ENCODE results near the gene NPHS1. TPM values are rescaled to one million over a fixed set of nuclear protein-coding genes. Genes with fewer than 3 reads are reported as not detected.

NPHS1 gene
- total and polyA plus RNA-seq, 12 donors = 0.07 to 0.12 TPM; not detected in 10

DNA sequence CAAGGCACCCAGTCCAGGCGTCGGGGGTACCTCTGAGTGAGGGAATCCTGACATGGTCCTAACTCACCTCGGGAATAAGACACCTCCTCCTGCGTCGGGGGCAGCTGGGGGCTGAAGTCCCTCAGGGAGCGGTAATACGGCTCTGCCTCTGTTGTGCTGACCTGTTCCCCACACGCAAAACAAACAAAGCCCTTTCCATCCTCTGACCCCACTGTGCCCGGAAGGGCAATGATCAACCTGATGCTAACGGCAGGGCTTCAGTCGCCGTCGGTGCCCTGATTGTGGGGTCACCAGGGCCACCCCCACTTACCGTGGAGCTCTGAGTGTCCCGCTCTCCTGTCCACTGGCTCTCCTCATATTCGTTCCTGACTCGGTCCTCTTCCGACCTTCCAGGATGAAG lies 21.3 kb downstream of the NPHS1 start:
- H3K27me3 ChIP-seq = peaks cover 0 to 40% (median 24%) of the 10 kb centered on the region in 7 donors
- H3K27ac ChIP-seq = no peak overlapping the region
- no peaks in the 10 kb centered on the region for H3K4me1 ChIP-seq
- 72 to 79% methylated on average over 18 of the region's 18 CpGs for WGBS, 2 donors
- no peak for DNase-seq
- H3K9me3 ChIP-seq = no peaks in the 10 kb centered on the region
- H3K4me3 ChIP-seq = no peak overlapping the region
- ATAC-seq = no peak
- H3K36me3 ChIP-seq = no peaks in the 10 kb centered on the region
- intact Hi-C loops (cut with DNase I) = no loop called here
- TF ChIP-seq, protein P1, sequence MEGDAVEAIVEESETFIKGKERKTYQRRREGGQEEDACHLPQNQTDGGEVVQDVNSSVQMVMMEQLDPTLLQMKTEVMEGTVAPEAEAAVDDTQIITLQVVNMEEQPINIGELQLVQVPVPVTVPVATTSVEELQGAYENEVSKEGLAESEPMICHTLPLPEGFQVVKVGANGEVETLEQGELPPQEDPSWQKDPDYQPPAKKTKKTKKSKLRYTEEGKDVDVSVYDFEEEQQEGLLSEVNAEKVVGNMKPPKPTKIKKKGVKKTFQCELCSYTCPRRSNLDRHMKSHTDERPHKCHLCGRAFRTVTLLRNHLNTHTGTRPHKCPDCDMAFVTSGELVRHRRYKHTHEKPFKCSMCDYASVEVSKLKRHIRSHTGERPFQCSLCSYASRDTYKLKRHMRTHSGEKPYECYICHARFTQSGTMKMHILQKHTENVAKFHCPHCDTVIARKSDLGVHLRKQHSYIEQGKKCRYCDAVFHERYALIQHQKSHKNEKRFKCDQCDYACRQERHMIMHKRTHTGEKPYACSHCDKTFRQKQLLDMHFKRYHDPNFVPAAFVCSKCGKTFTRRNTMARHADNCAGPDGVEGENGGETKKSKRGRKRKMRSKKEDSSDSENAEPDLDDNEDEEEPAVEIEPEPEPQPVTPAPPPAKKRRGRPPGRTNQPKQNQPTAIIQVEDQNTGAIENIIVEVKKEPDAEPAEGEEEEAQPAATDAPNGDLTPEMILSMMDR (IDR thresholded peaks at IDR 0.05) = no peak

DNA sequence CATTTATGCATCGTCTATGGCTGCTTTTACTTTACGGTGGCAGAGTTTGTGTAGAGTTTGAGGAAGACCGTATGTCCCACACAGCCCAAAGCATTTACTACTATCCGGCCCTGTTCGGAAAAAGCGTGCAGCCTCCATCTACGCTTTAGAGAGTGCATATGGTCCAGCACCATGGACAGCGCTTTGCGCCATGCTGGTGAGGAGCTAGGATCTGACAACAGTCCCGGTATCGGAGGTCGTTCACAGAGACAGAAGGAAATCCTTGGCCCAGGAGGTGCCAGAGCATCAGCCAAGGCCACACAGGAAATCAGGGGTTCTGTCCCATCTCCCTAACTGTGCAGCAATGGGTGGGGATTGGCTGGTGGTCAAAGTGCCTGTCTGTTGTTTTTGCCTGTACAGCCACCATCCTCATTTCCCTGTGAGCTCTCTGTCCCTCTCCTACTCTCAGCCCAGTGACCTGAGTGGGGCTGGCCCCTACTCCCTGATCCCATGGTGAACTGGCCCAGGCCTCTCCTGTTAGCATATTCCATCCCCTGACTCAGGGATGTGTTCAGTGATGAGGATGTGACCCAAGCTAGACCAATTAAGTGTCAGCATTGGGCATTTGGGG lies 23.5 kb downstream of the NPHS1 start:
- no peak overlapping the region for H3K4me3 ChIP-seq
- ATAC-seq = peak in 7 of 8 donors; percentile 67 to 86 (median 78)
- 7 to 10% methylated on average over 12 of the region's 12 CpGs for WGBS, 2 donors
- H3K36me3 ChIP-seq = no peaks in the 10 kb centered on the region
- TF ChIP-seq, protein P1 (IDR thresholded peaks at IDR 0.05) = no peak
- H3K4me1 ChIP-seq = no peaks in the 10 kb centered on the region
- intact Hi-C loops (cut with DNase I) = no loop called here
- peak; percentile 65 for DNase-seq
- H3K27me3 ChIP-seq = peaks cover 0 to 34% (median 24%) of the 10 kb centered on the region in 7 donors
- H3K27ac ChIP-seq = no peak overlapping the region
- no peaks in the 10 kb centered on the region for H3K9me3 ChIP-seq

DNA sequence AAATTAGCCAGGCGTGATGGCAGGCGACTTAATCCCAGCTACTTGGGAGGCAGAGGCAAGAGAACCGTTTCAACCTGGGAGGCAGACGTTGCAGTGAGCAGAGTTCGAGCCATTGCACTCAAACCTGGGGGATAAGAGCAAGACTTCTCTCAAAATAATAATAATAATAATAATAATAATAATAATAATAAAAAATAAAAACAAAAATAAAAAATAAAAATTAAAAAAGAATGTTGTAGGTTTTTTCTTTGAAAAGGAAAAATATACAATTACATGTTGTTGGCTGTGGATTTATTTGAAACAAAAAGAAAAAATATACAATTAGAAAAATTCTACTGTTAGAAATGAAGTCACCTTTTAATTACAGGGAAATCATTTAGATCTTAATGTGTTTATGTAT lies 28.2 kb downstream of the NPHS1 start:
- H3K27ac ChIP-seq = no peak overlapping the region
- H3K36me3 ChIP-seq = no peaks in the 10 kb centered on the region
- intact Hi-C loops (cut with DNase I) = loop anchor here in 2 of 10 donors (5.0 kb wide), 1 partner anchor 132 kb away; no protein-coding TSS in a partner anchor
- no peak overlapping the region for H3K4me3 ChIP-seq
- TF ChIP-seq, protein P1 (IDR thresholded peaks at IDR 0.05) = no peak
- DNase-seq (no peak), ATAC-seq (no peak)
- H3K4me1 ChIP-seq = no peaks in the 10 kb centered on the region
- WGBS, 2 donors = 81% methylated on average over 5 of the region's 5 CpGs
- peaks cover 0 to 44% (median 23%) of the 10 kb centered on the region in 7 donors for H3K27me3 ChIP-seq
- no peaks in the 10 kb centered on the region for H3K9me3 ChIP-seq

DNA sequence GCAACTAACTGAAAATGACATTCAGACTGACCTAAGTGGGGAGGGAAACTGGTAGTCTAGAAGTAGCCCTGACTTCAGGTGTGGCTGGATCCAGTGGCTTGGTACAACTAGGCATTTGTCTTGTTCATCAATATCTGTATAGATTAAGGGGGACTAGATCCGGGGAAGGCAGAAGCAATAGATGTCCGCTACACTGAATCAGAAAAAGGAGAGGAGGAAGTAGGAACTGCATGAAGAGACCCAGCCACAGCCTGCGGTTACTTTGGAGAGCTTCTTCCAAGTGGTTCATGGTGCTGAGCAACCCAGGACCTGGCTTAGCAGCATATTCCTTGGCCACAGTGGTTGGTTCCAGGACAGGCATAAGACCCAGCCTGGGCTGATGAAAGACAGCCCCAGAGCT lies 29.7 kb downstream of the NPHS1 start:
- H3K4me3 ChIP-seq = no peak overlapping the region
- ATAC-seq = no peak
- peaks cover 0 to 58% (median 33%) of the 10 kb centered on the region in 7 donors for H3K27me3 ChIP-seq
- no peaks in the 10 kb centered on the region for H3K9me3 ChIP-seq
- TF ChIP-seq, protein P1 (IDR thresholded peaks at IDR 0.05) = no peak
- 70 to 74% methylated on average over 3 of the region's 3 CpGs for WGBS, 2 donors
- H3K36me3 ChIP-seq = no peaks in the 10 kb centered on the region
- H3K4me1 ChIP-seq = no peaks in the 10 kb centered on the region
- intact Hi-C loops (cut with DNase I) = loop anchor here in 2 of 10 donors (5.0 kb wide), 1 partner anchor 130 kb away; no protein-coding TSS in a partner anchor
- H3K27ac ChIP-seq = no peak overlapping the region
- DNase-seq = no peak

Measured in heart right ventricle (tissue), 16 donors.